SKM-1 treated with dmso at 0.1 percent for 144 hours (cell line): ENCODE measurements around the gene GLYATL1B.

Experiments used
- DNase-seq: peaks from one replicate; lab custom pipeline; 2025; ENCODE audit not compliant: unreplicated experiment; lab: John Stamatoyannopoulos, UW

GLYATL1B gene

DNA sequence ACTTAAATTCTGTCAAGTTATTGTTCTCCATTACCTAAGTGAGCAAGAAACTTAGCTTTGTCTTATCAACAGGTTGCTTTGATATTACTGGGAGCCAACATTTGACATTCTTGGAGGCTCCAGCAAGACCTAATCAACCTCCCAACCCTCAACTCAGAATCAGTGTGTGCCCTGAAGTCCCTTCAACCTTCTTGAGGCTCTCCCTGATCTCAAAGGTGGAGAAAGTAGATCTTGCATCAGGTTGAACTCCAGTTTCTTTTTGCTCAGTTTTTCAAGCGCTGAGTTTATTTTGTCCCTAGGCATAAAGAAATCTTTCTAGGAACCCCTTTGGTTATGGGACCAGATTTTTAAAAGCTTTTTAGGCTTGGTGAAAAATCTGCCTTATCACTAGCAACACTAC is 58.0 kb downstream of the GLYATL1B start:
- no peak for DNase-seq
